ENCODE results near the gene PSTPIP1. TPM values are rescaled to one million over a fixed set of nuclear protein-coding genes. Genes with fewer than 3 reads are reported as not detected.
A peak's percentile ranks its signal among the peaks of the same experiment; 100 is the strongest.

The PSTPIP1 gene
- polyA plus RNA-seq, 2 donors = 2.5 to 3.6 TPM

GRCh38 chr15:77066971-77067690, 72.2 kb downstream of the PSTPIP1 start:
- Histone ChIP-seq H3K36me3 (ENCODE audit: control insufficient read depth in 2 of 2, insufficient read depth in 2 of 2, low read length in 1 of 2) (no peaks in the 10 kb centered on the region), H3K27ac (ENCODE audit: low read depth in 2 of 2, low read length in 1 of 2) (peak overlapping the region in 1 of 2 donors; percentile 20), H3K27me3 (ENCODE audit: control insufficient read depth in 1 of 2, insufficient read depth in 2 of 2, low read length in 2 of 2) (no peaks in the 10 kb centered on the region), H3K9me3 (ENCODE audit: control insufficient read depth in 2 of 2, insufficient read depth in 1 of 2, low read depth in 1 of 2, low read length in 1 of 2) (no peaks in the 10 kb centered on the region), H3K4me3 (ENCODE audit: low read depth in 1 of 2, low read length in 2 of 2) (no peak overlapping the region), H3K4me1 (ENCODE audit: control insufficient read depth in 2 of 2, insufficient read depth in 2 of 2, low read length in 1 of 2) (peaks cover 0 to 7% of the 10 kb centered on the region in 2 donors)
- 51 to 55% methylated on average over 3 of the region's 3 CpGs for WGBS, 2 donors

DNA sequence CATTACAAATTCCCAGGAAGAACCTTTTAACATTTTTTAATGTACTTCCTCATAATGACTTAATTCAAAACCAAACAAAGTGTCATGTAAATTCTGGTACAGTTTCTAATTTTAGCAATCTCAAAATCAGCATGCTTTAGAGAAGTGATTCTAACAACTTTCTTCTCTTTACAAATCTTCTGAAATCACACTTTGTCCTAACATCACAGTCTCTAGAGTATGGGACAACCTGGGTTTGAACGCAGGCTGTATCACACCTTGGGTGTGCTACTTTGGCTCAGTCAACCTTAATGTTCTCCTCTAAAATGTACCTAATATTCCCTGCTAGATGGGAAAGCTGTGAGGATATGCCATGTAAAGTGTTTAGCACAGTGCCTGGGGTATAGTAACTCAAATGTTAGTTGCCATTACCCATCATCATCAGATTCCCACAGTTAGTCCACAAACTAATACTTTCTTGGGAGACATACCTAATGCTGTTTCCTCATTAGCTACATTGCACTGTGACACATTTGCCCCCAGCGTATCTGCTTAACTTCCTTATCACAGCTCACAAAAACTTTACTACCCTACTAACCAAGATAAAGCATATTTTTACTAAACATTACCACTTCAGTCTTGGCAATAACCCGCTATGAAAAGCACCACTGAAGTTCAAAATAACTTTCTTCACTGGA, 72.9 kb downstream of the PSTPIP1 start:
- Histone ChIP-seq H3K36me3 (ENCODE audit: control insufficient read depth in 2 of 2, insufficient read depth in 2 of 2, low read length in 1 of 2) (no peaks in the 10 kb centered on the region), H3K9me3 (ENCODE audit: control insufficient read depth in 2 of 2, insufficient read depth in 1 of 2, low read depth in 1 of 2, low read length in 1 of 2) (no peaks in the 10 kb centered on the region), H3K27me3 (ENCODE audit: control insufficient read depth in 1 of 2, insufficient read depth in 2 of 2, low read length in 2 of 2) (no peaks in the 10 kb centered on the region), H3K27ac (ENCODE audit: low read depth in 2 of 2, low read length in 1 of 2) (peak overlapping the region; percentile 27 to 52), H3K4me3 (ENCODE audit: low read depth in 1 of 2, low read length in 2 of 2) (no peak overlapping the region), H3K4me1 (ENCODE audit: control insufficient read depth in 2 of 2, insufficient read depth in 2 of 2, low read length in 1 of 2) (peaks cover 0 to 7% of the 10 kb centered on the region in 2 donors)
- WGBS, 2 donors = 49 to 58% methylated on average over 3 of the region's 3 CpGs

GRCh38 chr15:77068633-77069032, 73.7 kb downstream of the PSTPIP1 start:
- 87 to 89% methylated on average over 7 of the region's 7 CpGs for WGBS, 2 donors
- Histone ChIP-seq H3K9me3 (ENCODE audit: control insufficient read depth in 2 of 2, insufficient read depth in 1 of 2, low read depth in 1 of 2, low read length in 1 of 2) (no peaks in the 10 kb centered on the region), H3K36me3 (ENCODE audit: control insufficient read depth in 2 of 2, insufficient read depth in 2 of 2, low read length in 1 of 2) (no peaks in the 10 kb centered on the region), H3K27me3 (ENCODE audit: control insufficient read depth in 1 of 2, insufficient read depth in 2 of 2, low read length in 2 of 2) (no peaks in the 10 kb centered on the region), H3K4me3 (ENCODE audit: low read depth in 1 of 2, low read length in 2 of 2) (no peak overlapping the region), H3K27ac (ENCODE audit: low read depth in 2 of 2, low read length in 1 of 2) (no peak overlapping the region), H3K4me1 (ENCODE audit: control insufficient read depth in 2 of 2, insufficient read depth in 2 of 2, low read length in 1 of 2) (peaks cover 0 to 7% of the 10 kb centered on the region in 2 donors)

DNA sequence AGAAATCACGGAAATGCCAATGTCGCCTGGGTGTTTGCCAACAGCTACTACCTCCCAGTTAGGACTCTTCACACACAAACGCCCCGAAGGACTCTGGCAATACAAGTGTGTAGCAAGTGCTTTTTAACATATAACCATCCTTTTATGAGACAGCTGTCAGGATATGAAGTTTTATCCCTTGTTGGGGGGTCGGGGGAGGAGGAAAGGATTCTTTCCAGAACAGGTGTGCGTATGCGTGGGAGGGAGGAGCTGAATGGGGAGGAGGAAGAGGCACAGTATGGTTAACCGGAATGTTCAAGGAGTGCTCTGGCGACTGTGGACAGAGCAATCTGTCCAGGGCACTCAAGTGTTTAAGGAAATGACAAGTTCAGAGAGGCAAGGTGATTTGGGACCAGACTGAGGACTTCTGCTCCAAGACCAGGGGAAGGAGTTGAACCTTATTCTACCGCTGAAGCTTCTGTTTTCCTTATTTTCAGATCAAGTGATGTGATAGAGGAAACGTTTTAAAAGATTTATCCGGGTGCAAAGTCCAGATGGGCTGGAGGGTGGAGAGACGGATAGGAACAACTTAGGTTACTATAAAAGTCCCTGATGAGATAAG, 74.7 kb downstream of the PSTPIP1 start:
- Histone ChIP-seq H3K27ac (ENCODE audit: low read depth in 2 of 2, low read length in 1 of 2) (peak overlapping the region in 1 of 2 donors; percentile 71), H3K4me3 (ENCODE audit: low read depth in 1 of 2, low read length in 2 of 2) (peak overlapping the region; percentile 21 to 66), H3K36me3 (ENCODE audit: control insufficient read depth in 2 of 2, insufficient read depth in 2 of 2, low read length in 1 of 2) (no peaks in the 10 kb centered on the region), H3K9me3 (ENCODE audit: control insufficient read depth in 2 of 2, insufficient read depth in 1 of 2, low read depth in 1 of 2, low read length in 1 of 2) (no peaks in the 10 kb centered on the region), H3K27me3 (ENCODE audit: control insufficient read depth in 1 of 2, insufficient read depth in 2 of 2, low read length in 2 of 2) (no peaks in the 10 kb centered on the region), H3K4me1 (ENCODE audit: control insufficient read depth in 2 of 2, insufficient read depth in 2 of 2, low read length in 1 of 2) (peaks cover 0 to 7% of the 10 kb centered on the region in 2 donors)
- WGBS, 2 donors = 22 to 24% methylated on average over 13 of the region's 13 CpGs

DNA sequence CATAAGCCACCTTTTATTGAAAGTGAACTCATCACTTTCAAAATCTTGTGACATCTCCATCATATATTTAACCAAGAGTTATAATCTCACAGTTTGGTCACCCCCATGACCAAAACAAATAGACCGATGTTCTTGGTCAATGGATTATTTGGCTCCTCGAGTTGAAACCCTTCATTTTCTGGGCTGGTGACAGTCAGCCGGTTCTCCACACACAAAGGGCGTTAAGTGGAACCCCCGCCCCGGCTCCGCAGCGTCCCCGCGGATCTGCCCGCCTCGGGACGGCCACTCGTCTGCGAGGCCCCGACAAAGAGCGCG, 75.2 kb downstream of the PSTPIP1 start:
- H3K27ac ChIP-seq (ENCODE audit: low read depth in 2 of 2, low read length in 1 of 2) = peak overlapping the region; percentile 76 to 91
- no peaks in the 10 kb centered on the region for H3K27me3 ChIP-seq (ENCODE audit: control insufficient read depth in 1 of 2, insufficient read depth in 2 of 2, low read length in 2 of 2)
- 0 to 1% methylated on average over 18 of the region's 18 CpGs for WGBS, 2 donors
- peaks cover 0 to 7% of the 10 kb centered on the region in 2 donors for H3K4me1 ChIP-seq (ENCODE audit: control insufficient read depth in 2 of 2, insufficient read depth in 2 of 2, low read length in 1 of 2)
- H3K9me3 ChIP-seq (ENCODE audit: control insufficient read depth in 2 of 2, insufficient read depth in 1 of 2, low read depth in 1 of 2, low read length in 1 of 2) = no peaks in the 10 kb centered on the region
- no peaks in the 10 kb centered on the region for H3K36me3 ChIP-seq (ENCODE audit: control insufficient read depth in 2 of 2, insufficient read depth in 2 of 2, low read length in 1 of 2)
- H3K4me3 ChIP-seq (ENCODE audit: low read depth in 1 of 2, low read length in 2 of 2) = peak overlapping the region; percentile 66 to 93

DNA sequence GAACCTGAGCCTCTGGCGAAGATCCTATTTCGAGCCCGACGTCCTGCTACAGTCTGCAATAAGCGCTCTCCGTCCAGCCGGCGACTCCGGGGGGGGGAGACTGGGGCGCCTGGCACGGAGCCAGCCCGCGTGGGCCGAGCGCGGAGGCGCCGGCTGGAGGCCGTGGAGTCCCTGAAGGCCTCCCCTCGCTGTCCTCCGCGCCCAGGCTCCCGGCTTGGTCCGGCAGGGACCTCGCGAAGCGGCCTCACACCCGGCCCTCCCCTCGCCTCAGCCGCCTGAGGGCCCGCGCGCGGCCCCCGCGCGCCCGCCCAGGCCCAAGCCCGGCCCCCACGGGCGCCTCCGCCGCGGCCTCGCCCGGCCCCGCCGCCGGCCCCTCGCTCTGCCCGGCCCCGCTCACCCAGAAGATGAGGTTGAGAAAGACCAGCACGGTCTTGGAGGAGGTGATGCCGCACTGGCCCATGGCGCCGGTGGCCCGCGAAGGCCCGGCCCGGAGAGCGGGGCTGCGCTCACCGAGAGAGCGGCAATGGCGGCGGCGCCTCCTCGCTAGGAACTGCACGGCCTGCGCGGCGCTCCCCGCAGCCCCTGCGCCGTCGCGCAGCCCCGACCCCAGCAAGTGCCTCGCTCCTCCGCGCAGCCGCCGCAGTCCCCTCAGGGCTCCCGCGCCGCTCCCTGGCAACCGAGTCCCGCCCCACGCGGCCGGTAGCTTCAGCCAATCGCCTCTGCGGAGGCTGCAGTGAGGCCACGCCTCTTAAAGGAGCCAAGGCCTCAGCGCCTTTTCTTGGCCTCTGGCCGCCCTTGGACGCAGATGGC, 75.8 kb downstream of the PSTPIP1 start, which contains the start of gene TSPAN3:
Gene TSPAN3 (minus strand): TSS at position 615 of the 810 bp plus-strand sequence. CDS start 155 bp downstream, at position 460.
- Histone ChIP-seq H3K27ac (ENCODE audit: low read depth in 2 of 2, low read length in 1 of 2) (peak within 1 kb of the TSS; percentile 76 to 91), H3K4me3 (ENCODE audit: low read depth in 1 of 2, low read length in 2 of 2) (peak within 1 kb of the TSS; percentile 66 to 93), H3K9me3 (ENCODE audit: control insufficient read depth in 2 of 2, insufficient read depth in 1 of 2, low read depth in 1 of 2, low read length in 1 of 2) (no peaks in the 10 kb centered on the region), H3K27me3 (ENCODE audit: control insufficient read depth in 1 of 2, insufficient read depth in 2 of 2, low read length in 2 of 2) (no peaks in the 10 kb centered on the region), H3K36me3 (ENCODE audit: control insufficient read depth in 2 of 2, insufficient read depth in 2 of 2, low read length in 1 of 2) (no peaks in the 10 kb centered on the region), H3K4me1 (ENCODE audit: control insufficient read depth in 2 of 2, insufficient read depth in 2 of 2, low read length in 1 of 2) (peaks cover 0 to 7% of the 10 kb centered on the region in 2 donors)
- 0 to 1% methylated on average over 83 to 97 of the region's 97 CpGs for WGBS, 2 donors

- H3K4me1 ChIP-seq (ENCODE audit: control insufficient read depth in 2 of 2, insufficient read depth in 2 of 2, low read length in 1 of 2) = peaks cover 0 to 7% of the 10 kb centered on the region in 2 donors
- H3K4me3 ChIP-seq (ENCODE audit: low read depth in 1 of 2, low read length in 2 of 2) = no peak overlapping the region
- 85% methylated on average over 15 of the region's 15 CpGs for WGBS, 2 donors
- no peaks in the 10 kb centered on the region for H3K36me3 ChIP-seq (ENCODE audit: control insufficient read depth in 2 of 2, insufficient read depth in 2 of 2, low read length in 1 of 2)
- no peaks in the 10 kb centered on the region for H3K27me3 ChIP-seq (ENCODE audit: control insufficient read depth in 1 of 2, insufficient read depth in 2 of 2, low read length in 2 of 2)
- H3K9me3 ChIP-seq (ENCODE audit: control insufficient read depth in 2 of 2, insufficient read depth in 1 of 2, low read depth in 1 of 2, low read length in 1 of 2) = no peaks in the 10 kb centered on the region
- H3K27ac ChIP-seq (ENCODE audit: low read depth in 2 of 2, low read length in 1 of 2) = peak overlapping the region in 1 of 2 donors; percentile 76
Measured at GRCh38 chr15:77071305-77072223, 76.6 kb downstream of the PSTPIP1 start.

DNA sequence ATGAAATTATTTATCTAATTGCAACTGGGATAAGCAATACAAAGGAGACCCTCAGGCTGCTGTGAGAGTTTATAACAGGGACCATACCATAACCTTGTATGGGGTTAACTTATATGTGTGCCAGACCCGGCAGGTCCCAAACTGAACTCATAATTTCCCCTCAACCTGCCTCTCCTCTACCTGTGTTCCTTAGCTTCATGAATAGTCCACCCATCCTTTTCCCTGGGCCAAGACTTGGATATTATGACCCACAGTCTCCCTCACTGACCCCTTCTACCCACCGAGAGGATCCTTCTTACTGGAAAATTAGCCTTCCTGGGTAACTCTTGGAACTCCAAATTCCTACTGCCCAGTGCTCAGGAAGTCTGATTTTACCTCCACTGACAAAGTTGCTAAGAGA, 79.4 kb downstream of the PSTPIP1 start:
- Histone ChIP-seq H3K9me3 (ENCODE audit: control insufficient read depth in 2 of 2, insufficient read depth in 1 of 2, low read depth in 1 of 2, low read length in 1 of 2) (no peaks in the 10 kb centered on the region), H3K27ac (ENCODE audit: low read depth in 2 of 2, low read length in 1 of 2) (no peak overlapping the region), H3K27me3 (ENCODE audit: control insufficient read depth in 1 of 2, insufficient read depth in 2 of 2, low read length in 2 of 2) (no peaks in the 10 kb centered on the region), H3K4me3 (ENCODE audit: low read depth in 1 of 2, low read length in 2 of 2) (no peak overlapping the region), H3K36me3 (ENCODE audit: control insufficient read depth in 2 of 2, insufficient read depth in 2 of 2, low read length in 1 of 2) (no peaks in the 10 kb centered on the region), H3K4me1 (ENCODE audit: control insufficient read depth in 2 of 2, insufficient read depth in 2 of 2, low read length in 1 of 2) (peaks cover 0 to 7% of the 10 kb centered on the region in 2 donors)
- WGBS, 2 donors = 71 to 73% methylated on average over 2 of the region's 2 CpGs

All from esophagus (tissue), 2 donors.